Superior temporal gyrus (tissue), 1 donor: ENCODE measurements around the gene ANKH.
"Not testable (repeated sequence)": the region's sequence is repeated elsewhere in the genome, so short reads cannot be mapped to it uniquely, and the experiment has no call there.

Experiments used
- DNase-seq: peaks from one replicate; pipeline ENCODE4 v3.0.0-alpha.2; 2016; ENCODE audit errors: extremely low spot score

Gene ANKH

GRCh38 chr5:14826714-14827113 lies 44.9 kb downstream of the ANKH start:
- no peak for DNase-seq

- no peak for DNase-seq
Measured at GRCh38 chr5:14825977-14826376, 45.6 kb downstream of the ANKH start.

GRCh38 chr5:14824499-14824898 lies 47.1 kb downstream of the ANKH start:
- DNase-seq, result no peak

- DNase-seq, result no peak
Measured at GRCh38 chr5:14821100-14821845, 50.3 kb downstream of the ANKH start.

- DNase-seq, result no peak
Measured at GRCh38 chr5:14818931-14819790, 52.4 kb downstream of the ANKH start.

- DNase-seq, result not testable (repeated sequence)
Measured at GRCh38 chr5:14817762-14818136, 53.8 kb downstream of the ANKH start.

GRCh38 chr5:14816999-14817761 lies 54.4 kb downstream of the ANKH start:
- peak; percentile 74 for DNase-seq

GRCh38 chr5:14816374-14816998 lies 55.1 kb downstream of the ANKH start:
- no peak for DNase-seq

- no peak for DNase-seq
Measured at GRCh38 chr5:14813747-14814146, 57.8 kb downstream of the ANKH start.

- no peak for DNase-seq
Measured at GRCh38 chr5:14812166-14812565, 59.4 kb downstream of the ANKH start.

GRCh38 chr5:14810928-14811572 lies 60.5 kb downstream of the ANKH start:
- DNase-seq, result peak; percentile 73

GRCh38 chr5:14810282-14810681 lies 61.3 kb downstream of the ANKH start:
- no peak for DNase-seq

- peak; percentile 74 for DNase-seq
Measured at GRCh38 chr5:14809369-14810155, 62.0 kb downstream of the ANKH start.

GRCh38 chr5:14807471-14807870 lies 64.1 kb downstream of the ANKH start:
- no peak for DNase-seq

- DNase-seq, result no peak
Measured at GRCh38 chr5:14806456-14806855, 65.1 kb downstream of the ANKH start.

GRCh38 chr5:14802541-14802940 lies 69.0 kb downstream of the ANKH start:
- no peak for DNase-seq

GRCh38 chr5:14801792-14802191 lies 69.8 kb downstream of the ANKH start:
- no peak for DNase-seq

- not testable (repeated sequence) for DNase-seq
Measured at GRCh38 chr5:14797385-14797784, 74.2 kb downstream of the ANKH start.

GRCh38 chr5:14794583-14795230 lies 76.9 kb downstream of the ANKH start:
- DNase-seq, result peak; percentile 77

- no peak for DNase-seq
Measured at GRCh38 chr5:14793851-14794250, 77.7 kb downstream of the ANKH start.
